ENCODE data around the gene DTNA. TPM values are rescaled to one million over a fixed set of nuclear protein-coding genes. Genes with fewer than 3 reads are reported as not detected.
"Not testable (repeated sequence)": the region's sequence is repeated elsewhere in the genome, so short reads cannot be mapped to it uniquely, and the experiment has no call there.

DTNA gene
- total RNA-seq, 2 experiments from 2014 or later, result not detected

- peaks cover 14% of the 10 kb centered on the region for H3K27me3 Mint-ChIP-seq
- DNase-seq (no peak), ATAC-seq (no peak)
- no peak overlapping the region for H3K27ac Mint-ChIP-seq
- H3K36me3 Mint-ChIP-seq, result no peaks in the 10 kb centered on the region
- CTCF ChIA-PET, result no interaction called here
- peaks cover 2% of the 10 kb centered on the region for H3K9me3 Mint-ChIP-seq (ENCODE audit: low read depth)
- H3K4me1 Mint-ChIP-seq, result peaks cover 2% of the 10 kb centered on the region
- no peak overlapping the region for H3K4me3 Mint-ChIP-seq
Measured at GRCh38 chr18:34892379-34892778, 182.3 kb downstream of the DTNA start.

GRCh38 chr18:34893239-34893638 is 183.1 kb downstream of the DTNA start:
- peaks cover 2% of the 10 kb centered on the region for H3K9me3 Mint-ChIP-seq (ENCODE audit: low read depth)
- H3K27ac Mint-ChIP-seq, result no peak overlapping the region
- H3K4me3 Mint-ChIP-seq, result no peak overlapping the region
- CTCF ChIA-PET, result no interaction called here
- peaks cover 2% of the 10 kb centered on the region for H3K4me1 Mint-ChIP-seq
- DNase-seq (no peak), ATAC-seq (no peak)
- no peaks in the 10 kb centered on the region for H3K36me3 Mint-ChIP-seq
- peaks cover 14% of the 10 kb centered on the region for H3K27me3 Mint-ChIP-seq

- Mint-ChIP-seq H3K9me3 (ENCODE audit: low read depth) (no peaks in the 10 kb centered on the region), H3K4me3 (no peak overlapping the region), H3K27ac (no peak overlapping the region), H3K27me3 (no peaks in the 10 kb centered on the region), H3K4me1 (no peaks in the 10 kb centered on the region), H3K36me3 (no peaks in the 10 kb centered on the region)
- CTCF ChIA-PET, result no interaction called here
- ATAC-seq, result no peak
- no peak for DNase-seq
Measured at GRCh38 chr18:34901299-34901698, 191.2 kb downstream of the DTNA start.

- Mint-ChIP-seq H3K36me3 (peaks cover 1% of the 10 kb centered on the region), H3K9me3 (ENCODE audit: low read depth) (peaks cover 5% of the 10 kb centered on the region), H3K4me1 (no peaks in the 10 kb centered on the region), H3K4me3 (no peak overlapping the region), H3K27ac (no peak overlapping the region), H3K27me3 (no peaks in the 10 kb centered on the region)
- CTCF ChIA-PET, result no interaction called here
- no peak for DNase-seq
- ATAC-seq, result no peak
Measured at GRCh38 chr18:34904994-34905393, 194.9 kb downstream of the DTNA start.

- DNase-seq; CTCF ChIA-PET; H3K4me1 Mint-ChIP-seq; H3K9me3 Mint-ChIP-seq (ENCODE audit: low read depth); H3K27ac Mint-ChIP-seq; H3K4me3 Mint-ChIP-seq; ATAC-seq; H3K36me3 Mint-ChIP-seq; H3K27me3 Mint-ChIP-seq: not testable (repeated sequence)
Measured at GRCh38 chr18:34906985-34907384, 196.9 kb downstream of the DTNA start.

GRCh38 chr18:34909637-34910364 is 199.7 kb downstream of the DTNA start:
- no peak for DNase-seq
- Mint-ChIP-seq H3K9me3 (ENCODE audit: low read depth) (peaks cover 5% of the 10 kb centered on the region), H3K27ac (no peak overlapping the region), H3K4me3 (no peak overlapping the region), H3K27me3 (no peaks in the 10 kb centered on the region), H3K36me3 (peaks cover 1% of the 10 kb centered on the region), H3K4me1 (no peaks in the 10 kb centered on the region)
- CTCF ChIA-PET, result interaction anchor here (0.6 kb wide), 1 partner anchor 125 kb away, joined by 3 read pairs; no protein-coding TSS in a partner anchor
- no peak for ATAC-seq

- no peaks in the 10 kb centered on the region for H3K4me1 Mint-ChIP-seq
- no peaks in the 10 kb centered on the region for H3K27me3 Mint-ChIP-seq
- ATAC-seq, result no peak
- no peak for DNase-seq
- H3K4me3 Mint-ChIP-seq, result no peak overlapping the region
- peaks cover 5% of the 10 kb centered on the region for H3K9me3 Mint-ChIP-seq (ENCODE audit: low read depth)
- CTCF ChIA-PET, result no interaction called here
- H3K36me3 Mint-ChIP-seq, result peaks cover 1% of the 10 kb centered on the region
- no peak overlapping the region for H3K27ac Mint-ChIP-seq
Measured at GRCh38 chr18:34911081-34911480, 201.0 kb downstream of the DTNA start.

GRCh38 chr18:34911661-34912384 is 201.7 kb downstream of the DTNA start:
- CTCF ChIA-PET, result no interaction called here
- H3K27ac Mint-ChIP-seq, result no peak overlapping the region
- H3K4me3 Mint-ChIP-seq, result no peak overlapping the region
- H3K27me3 Mint-ChIP-seq, result no peaks in the 10 kb centered on the region
- DNase-seq (no peak), ATAC-seq (no peak)
- no peaks in the 10 kb centered on the region for H3K36me3 Mint-ChIP-seq
- H3K4me1 Mint-ChIP-seq, result no peaks in the 10 kb centered on the region
- peaks cover 3% of the 10 kb centered on the region for H3K9me3 Mint-ChIP-seq (ENCODE audit: low read depth)

GRCh38 chr18:34913837-34914661 is 204.0 kb downstream of the DTNA start:
- H3K9me3 Mint-ChIP-seq (ENCODE audit: low read depth), result no peaks in the 10 kb centered on the region
- no peaks in the 10 kb centered on the region for H3K27me3 Mint-ChIP-seq
- CTCF ChIA-PET, result no interaction called here
- ATAC-seq (no peak), DNase-seq (no peak)
- H3K27ac Mint-ChIP-seq, result no peak overlapping the region
- H3K36me3 Mint-ChIP-seq, result no peaks in the 10 kb centered on the region
- no peak overlapping the region for H3K4me3 Mint-ChIP-seq
- H3K4me1 Mint-ChIP-seq, result no peaks in the 10 kb centered on the region

- CTCF ChIA-PET, result no interaction called here
- no peak for ATAC-seq
- Mint-ChIP-seq H3K4me3 (no peak overlapping the region), H3K27ac (no peak overlapping the region), H3K9me3 (ENCODE audit: low read depth) (no peaks in the 10 kb centered on the region), H3K36me3 (no peaks in the 10 kb centered on the region), H3K27me3 (no peaks in the 10 kb centered on the region), H3K4me1 (no peaks in the 10 kb centered on the region)
- no peak for DNase-seq
Measured at GRCh38 chr18:34915046-34915445, 204.9 kb downstream of the DTNA start.

- H3K4me1 Mint-ChIP-seq; H3K4me3 Mint-ChIP-seq; H3K27ac Mint-ChIP-seq; CTCF ChIA-PET; H3K9me3 Mint-ChIP-seq (ENCODE audit: low read depth); DNase-seq; H3K36me3 Mint-ChIP-seq; H3K27me3 Mint-ChIP-seq; ATAC-seq: not testable (repeated sequence)
Measured at GRCh38 chr18:34916539-34916938, 206.4 kb downstream of the DTNA start.

- Mint-ChIP-seq H3K27ac (no peak overlapping the region), H3K9me3 (ENCODE audit: low read depth) (no peaks in the 10 kb centered on the region), H3K4me1 (no peaks in the 10 kb centered on the region), H3K36me3 (no peaks in the 10 kb centered on the region), H3K27me3 (peaks cover 5% of the 10 kb centered on the region), H3K4me3 (no peak overlapping the region)
- no peak for ATAC-seq
- CTCF ChIA-PET, result no interaction called here
- no peak for DNase-seq
Measured at GRCh38 chr18:34918856-34919255, 208.8 kb downstream of the DTNA start.

- H3K4me1 Mint-ChIP-seq, result no peaks in the 10 kb centered on the region
- DNase-seq (no peak), ATAC-seq (no peak)
- no peak overlapping the region for H3K4me3 Mint-ChIP-seq
- no peak overlapping the region for H3K27ac Mint-ChIP-seq
- CTCF ChIA-PET, result no interaction called here
- no peaks in the 10 kb centered on the region for H3K9me3 Mint-ChIP-seq (ENCODE audit: low read depth)
- H3K36me3 Mint-ChIP-seq, result no peaks in the 10 kb centered on the region
- peaks cover 8% of the 10 kb centered on the region for H3K27me3 Mint-ChIP-seq
Measured at GRCh38 chr18:34921226-34921625, 211.1 kb downstream of the DTNA start.
